Effector CD4-positive, alpha-beta T cell (primary cell): ENCODE data around the gene EFEMP1.

ENCODE experiments used
- DNase-seq: peaks from one replicate; pipeline ENCODE4 v3.0.0-alpha.2; 2020

Gene EFEMP1

DNA sequence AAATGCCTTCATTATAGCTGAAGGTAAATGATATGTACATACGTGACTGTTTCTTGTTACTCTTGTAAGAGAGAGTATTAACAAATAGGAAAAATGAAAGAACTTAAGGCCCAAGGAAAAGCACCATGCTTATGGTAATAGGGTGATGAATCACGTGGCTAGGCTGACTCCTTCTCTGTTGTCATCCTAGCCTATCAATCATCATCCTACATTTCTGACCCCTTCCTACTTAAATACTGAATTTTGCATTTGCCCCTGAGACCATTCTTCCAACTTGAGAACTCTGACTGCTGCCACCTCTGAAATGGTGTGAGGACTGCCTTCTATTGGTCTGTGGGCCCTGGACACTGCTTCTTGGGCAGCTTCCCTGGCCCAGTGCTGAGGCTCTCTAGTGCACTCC is 28.9 kb downstream of the EFEMP1 start:
- DNase-seq = no peak

DNA sequence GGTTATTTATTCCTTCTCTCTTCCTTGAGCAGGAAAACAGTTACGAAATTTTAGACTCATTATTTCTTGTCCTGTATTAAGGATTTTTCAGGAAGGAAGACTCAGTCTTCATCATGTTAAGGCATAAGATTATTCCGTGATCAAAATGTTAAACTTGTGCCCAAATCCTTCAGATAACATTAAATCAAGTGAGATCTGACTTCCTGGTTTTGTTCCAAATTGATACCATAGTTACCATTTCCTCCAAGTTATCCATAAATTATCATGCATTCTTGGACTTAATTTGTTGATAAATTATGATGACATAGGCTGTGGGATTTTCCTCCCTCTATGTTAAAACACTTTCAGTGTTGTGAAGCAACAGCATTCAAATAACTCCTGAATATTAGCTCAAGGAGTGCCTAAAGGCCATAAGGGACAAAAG is 31.9 kb downstream of the EFEMP1 start:
- DNase-seq = no peak

GRCh38 chr2:55888936-55889335 is 34.6 kb downstream of the EFEMP1 start:
- no peak for DNase-seq

- DNase-seq = no peak
Measured at GRCh38 chr2:55887901-55888624, 35.5 kb downstream of the EFEMP1 start.

GRCh38 chr2:55887351-55887750 is 36.2 kb downstream of the EFEMP1 start:
- no peak for DNase-seq

- no peak for DNase-seq
Measured at GRCh38 chr2:55885944-55886281, 37.7 kb downstream of the EFEMP1 start.

DNA sequence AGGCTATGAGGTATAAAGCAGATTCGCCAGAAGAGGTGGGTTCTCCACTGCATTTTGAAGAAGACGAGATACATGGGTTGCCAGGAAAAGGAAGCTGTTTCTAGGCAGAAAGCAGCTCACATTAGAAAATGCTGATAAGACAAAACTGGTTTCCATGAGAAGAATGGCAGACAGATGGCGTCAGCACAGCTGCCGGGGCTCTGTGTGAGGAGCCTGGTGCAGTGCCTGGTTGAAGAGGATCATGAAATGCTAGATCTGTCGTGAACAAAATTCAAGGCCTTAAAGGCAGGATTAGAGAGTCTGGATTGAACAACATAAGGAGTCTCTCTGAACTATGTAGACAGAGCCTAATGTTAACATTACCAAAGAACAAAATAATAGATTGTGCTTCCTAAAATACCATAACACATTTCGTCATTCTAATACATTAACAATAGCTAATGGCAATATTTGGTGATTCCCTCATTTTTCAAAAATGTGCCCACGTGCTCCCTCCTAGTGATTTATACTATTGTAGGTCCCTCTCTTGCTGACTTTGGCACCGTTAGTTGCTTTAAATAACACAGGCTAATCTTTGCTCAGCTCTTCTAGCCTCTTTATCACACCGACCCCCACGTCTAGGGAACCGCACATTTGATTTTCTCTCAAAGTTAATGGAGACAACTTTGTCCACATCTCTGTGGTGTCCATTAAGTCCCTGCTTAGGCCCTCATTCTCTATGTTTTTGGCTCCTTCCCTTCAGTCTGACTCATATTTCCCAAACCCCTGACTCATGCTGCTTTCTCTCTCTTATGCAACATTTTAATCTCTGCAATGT is 38.2 kb downstream of the EFEMP1 start:
- DNase-seq = no peak

- DNase-seq = no peak
Measured at GRCh38 chr2:55883829-55884228, 39.8 kb downstream of the EFEMP1 start.

DNA sequence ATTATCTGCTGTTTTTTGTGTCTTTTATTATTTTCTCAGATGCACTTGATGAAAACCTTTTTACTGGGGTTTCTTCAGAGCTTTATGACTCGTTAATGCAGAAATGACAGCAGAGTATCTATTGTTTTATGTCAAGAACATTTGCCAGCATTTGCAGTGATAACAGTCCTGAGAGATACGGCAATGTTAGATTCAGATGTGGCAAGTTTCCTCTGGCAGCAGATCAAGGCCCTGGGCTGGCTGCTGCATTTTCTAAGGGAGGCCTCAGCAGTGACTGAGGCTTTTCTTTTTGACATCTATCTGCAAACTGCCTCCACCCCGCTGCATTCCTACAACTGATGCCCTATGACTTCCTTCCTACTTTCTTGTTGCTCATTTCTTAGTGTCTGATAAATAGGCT is 40.2 kb downstream of the EFEMP1 start:
- no peak for DNase-seq

- DNase-seq = no peak
Measured at GRCh38 chr2:55882954-55883353, 40.6 kb downstream of the EFEMP1 start.

GRCh38 chr2:55880416-55881143 is 43.0 kb downstream of the EFEMP1 start:
- no peak for DNase-seq

GRCh38 chr2:55879976-55880375 is 43.6 kb downstream of the EFEMP1 start:
- DNase-seq = no peak

GRCh38 chr2:55877087-55877436 is 46.5 kb downstream of the EFEMP1 start:
- no peak for DNase-seq

GRCh38 chr2:55876429-55877086 is 47.0 kb downstream of the EFEMP1 start:
- no peak for DNase-seq

GRCh38 chr2:55875434-55876135 is 48.0 kb downstream of the EFEMP1 start:
- no peak for DNase-seq

DNA sequence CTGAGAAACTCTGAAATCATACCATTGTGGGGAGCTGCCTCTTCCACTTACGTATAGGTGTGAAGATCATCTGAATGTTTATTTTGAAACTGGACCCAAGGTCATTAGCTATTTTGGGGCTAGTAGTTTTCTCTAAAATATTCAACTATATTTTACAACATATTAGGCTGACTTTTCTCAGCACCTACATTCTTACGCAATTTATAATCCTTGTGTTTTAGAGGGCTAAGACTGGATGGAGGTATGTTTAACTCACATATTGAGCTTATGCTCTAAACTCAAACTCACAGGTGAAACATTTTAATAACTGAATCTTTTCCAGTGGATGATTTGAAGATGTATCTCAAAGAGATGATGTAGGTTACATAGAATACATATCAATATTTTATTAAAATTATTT is 49.2 kb downstream of the EFEMP1 start:
- DNase-seq = no peak

GRCh38 chr2:55871637-55872036 is 51.9 kb downstream of the EFEMP1 start:
- no peak for DNase-seq

DNA sequence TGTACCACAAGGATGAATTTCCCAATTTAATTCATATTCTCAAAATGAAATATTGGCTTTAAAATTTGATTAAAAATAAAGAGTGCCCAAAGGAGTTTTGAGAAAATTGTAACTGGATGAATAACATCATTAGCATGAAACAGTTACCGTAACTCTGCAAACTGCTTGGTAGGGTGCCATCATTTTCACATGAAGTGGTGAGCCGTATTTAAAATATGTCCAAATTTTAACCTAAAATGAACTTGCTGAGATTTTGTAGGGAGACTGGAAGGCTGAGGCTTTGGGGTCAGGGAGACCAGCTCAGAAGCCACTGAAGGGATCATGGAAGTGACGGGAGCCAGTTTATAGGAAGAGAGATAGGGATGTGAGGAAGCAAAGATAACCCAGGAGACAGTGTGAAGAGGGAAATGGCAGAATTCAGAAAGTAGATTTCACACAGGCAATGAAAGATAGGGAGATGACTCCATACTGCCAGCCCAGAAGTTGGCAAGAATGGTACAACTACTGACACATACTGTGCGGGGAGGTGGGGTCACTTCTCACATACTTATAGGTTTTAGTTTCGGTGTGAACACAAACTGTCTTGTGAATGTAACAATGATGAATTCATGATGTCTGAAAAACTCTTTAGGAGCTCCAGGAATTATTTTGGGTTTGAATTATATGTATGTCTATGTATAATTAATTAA is 53.8 kb downstream of the EFEMP1 start:
- no peak for DNase-seq

DNA sequence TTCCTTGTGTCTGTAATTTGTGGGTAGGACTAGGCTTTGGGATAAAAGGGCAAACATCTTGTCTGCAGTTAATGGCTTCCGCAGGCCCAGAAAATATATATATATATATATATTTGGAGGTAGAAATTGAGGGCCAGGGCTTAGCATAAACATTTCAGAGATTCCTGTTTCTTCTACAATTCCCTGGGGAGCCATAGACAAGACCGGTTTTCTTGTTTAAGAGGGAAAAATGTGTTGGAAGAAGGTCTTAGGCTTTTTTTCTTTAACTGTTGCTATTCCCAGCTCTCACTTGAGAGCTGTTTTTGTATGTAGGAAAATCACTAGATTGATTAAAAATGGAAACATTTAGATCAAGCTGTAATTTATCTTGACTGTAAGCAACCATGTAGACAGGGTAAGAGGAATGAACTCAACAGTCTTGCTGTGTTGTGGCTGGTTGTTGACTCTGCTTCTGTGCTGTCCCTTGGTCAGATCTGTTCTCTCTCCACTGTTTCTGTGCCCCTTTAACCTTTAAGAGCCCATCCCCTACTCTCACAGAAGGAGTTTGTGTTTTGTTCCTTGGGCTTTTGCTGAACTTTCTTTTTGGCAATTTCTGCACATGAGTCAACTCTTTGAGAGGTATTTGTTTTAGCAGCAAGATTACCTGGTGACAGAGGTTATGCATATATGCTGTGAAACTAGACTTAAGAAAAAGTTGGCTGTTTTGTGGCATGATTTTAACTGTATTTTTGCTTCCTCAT is 58.3 kb downstream of the EFEMP1 start:
- no peak for DNase-seq

- no peak for DNase-seq
Measured at GRCh38 chr2:55864351-55865084, 59.1 kb downstream of the EFEMP1 start.
